GM23338 (cell line): ENCODE data around the gene TOM1L2. TPM values are rescaled to one million over a fixed set of nuclear protein-coding genes. Genes with fewer than 3 reads are reported as not detected.

ENCODE experiments used
- ATAC-seq: fragments of 200-7000 bp; cut with Tn5 transposase; 3 replicates; pipeline ENCODE4 v1.9.1; 2020
- DNase-seq: peaks from one replicate; pipeline ENCODE4 v3.0.0-alpha.2; 2015; ENCODE audit warnings: low spot score
- H2AFZ ChIP-seq: fragments of 200-600 bp; sonication (generic); 2 replicates; pipeline ENCODE4 v1.8.0; 2016; ENCODE audit warnings: antibody characterized with exemption, mild to moderate bottlenecking, moderate library complexity
- H3F3A ChIP-seq: fragments of 200-600 bp; sonication (generic); replicated peaks from 2 replicates; pipeline ENCODE4 v1.8.0; 2017; ENCODE audit warnings: antibody characterized with exemption, mixed run types, low read depth
- H3K27ac ChIP-seq: fragments of 200-600 bp; sonication (generic); 2 replicates; pipeline ENCODE4 v1.6.1; 2016; ENCODE audit warnings: low read depth
- H3K27me3 ChIP-seq: fragments of 200-600 bp; sonication (generic); 2 replicates; pipeline ENCODE4 v1.8.0; 2016; ENCODE audit warnings: mild to moderate bottlenecking, mixed run types, moderate library complexity; ENCODE audit not compliant: insufficient read depth
- H3K36me3 ChIP-seq: fragments of 200-600 bp; sonication (generic); 2 replicates; pipeline ENCODE4 v1.8.0; 2016; ENCODE audit warnings: mild to moderate bottlenecking; ENCODE audit not compliant: insufficient read depth
- H3K4me1 ChIP-seq: fragments of 200-600 bp; sonication (generic); 2 replicates; pipeline ENCODE4 v1.8.0; 2016; ENCODE audit warnings: mild to moderate bottlenecking, moderate library complexity; ENCODE audit not compliant: insufficient read depth
- H3K4me2 ChIP-seq: fragments of 200-600 bp; sonication (generic); 2 replicates; pipeline ENCODE4 v1.7.1; 2017; ENCODE audit warnings: mixed run types
- H3K4me3 ChIP-seq: fragments of 200-600 bp; sonication (generic); 2 replicates; pipeline ENCODE4 v1.6.1; 2016; ENCODE audit warnings: mixed run types
- H3K79me2 ChIP-seq: fragments of 200-600 bp; sonication (generic); replicated peaks from 2 replicates; pipeline ENCODE4 v1.8.0; 2017; ENCODE audit warnings: mild to moderate bottlenecking; ENCODE audit not compliant: insufficient read depth
- H3K9me2 ChIP-seq: fragments of 200-600 bp; sonication (generic); 2 replicates; pipeline ENCODE4 v1.8.0; 2017; ENCODE audit not compliant: insufficient read depth
- H4K20me1 ChIP-seq: fragments of 200-600 bp; sonication (generic); replicated peaks from 2 replicates; pipeline ENCODE4 v1.8.0; 2017; ENCODE audit warnings: mild to moderate bottlenecking; ENCODE audit not compliant: insufficient read depth
- H3K27ac Mint-ChIP-seq: 2 replicates; pipeline ENCODE4 v1.8.0; 2020; ENCODE audit warnings: inconsistent platforms, mild to moderate bottlenecking, moderate library complexity, mixed read lengths
- H3K27me3 Mint-ChIP-seq: 3 replicates; pipeline ENCODE4 v1.8.0; 2022; ENCODE audit warnings: low read depth, mild to moderate bottlenecking, moderate library complexity, mixed read lengths, inconsistent platforms; ENCODE audit not compliant: insufficient read depth, poor library complexity
- H3K36me3 Mint-ChIP-seq: 3 replicates; pipeline ENCODE4 v1.8.0; 2021; ENCODE audit warnings: low read depth, mild to moderate bottlenecking, inconsistent platforms, moderate library complexity, mixed read lengths
- H3K4me1 Mint-ChIP-seq: 3 replicates; pipeline ENCODE4 v1.8.0; 2020; ENCODE audit warnings: mild to moderate bottlenecking, inconsistent platforms, mixed read lengths
- H3K4me3 Mint-ChIP-seq: 3 replicates; pipeline ENCODE4 v1.8.0; 2021; ENCODE audit warnings: moderate library complexity, mild to moderate bottlenecking, inconsistent platforms, mixed read lengths
- H3K9me3 Mint-ChIP-seq: 3 replicates; pipeline ENCODE4 v1.8.0; 2020; ENCODE audit warnings: moderate library complexity, mild to moderate bottlenecking, inconsistent platforms, mixed read lengths
- CREB1 ChIP-seq: fragments of 250-450 bp; sonication (Bioruptor Pico); IDR thresholded peaks from 2 replicates; pipeline ENCODE4 v1.5.0; 2020; ENCODE audit warnings: low read depth, mild to moderate bottlenecking, moderate library complexity
- CTCF ChIP-seq, 2 experiments: fragments of 200-600 bp in 1 of 2; sonication (generic) in 1 of 2; conservative IDR thresholded peaks; 2 replicates each; pipeline versions ENCODE4 v1.5.1 to v1.6.1; 2016 to 2017; ENCODE audit warnings: antibody characterized with exemption in 2 of 2, low read depth in 2 of 2, mild to moderate bottlenecking in 2 of 2, moderate library complexity in 1 of 2
- EZH2 ChIP-seq: fragments of 200-600 bp; sonication (generic); IDR thresholded peaks from one replicate; pipeline ENCODE4 v1.8.0; 2017; ENCODE audit warnings: antibody characterized with exemption, mild to moderate bottlenecking, low read depth; ENCODE audit not compliant: unreplicated experiment
- EZH2phosphoT487 ChIP-seq: fragments of 200-600 bp; sonication (generic); IDR thresholded peaks from one replicate; pipeline ENCODE4 v1.8.1; 2018; ENCODE audit warnings: antibody characterized with exemption; ENCODE audit not compliant: unreplicated experiment
- JUNB ChIP-seq: IDR thresholded peaks from one replicate; pipeline ENCODE4 v1.6.1; 2016; ENCODE audit warnings: antibody characterized with exemption; ENCODE audit not compliant: unreplicated experiment
- NANOG ChIP-seq: IDR thresholded peaks from 2 replicates; pipeline ENCODE4 v1.6.1; 2016; ENCODE audit warnings: antibody characterized with exemption, borderline replicate concordance
- POLR2AphosphoS5 ChIP-seq: IDR thresholded peaks from 2 replicates; pipeline ENCODE4 v1.6.1; 2016; ENCODE audit warnings: antibody characterized with exemption, low read depth
- STAT1 ChIP-seq: IDR thresholded peaks from one replicate; pipeline ENCODE4 v1.6.1; 2016; ENCODE audit warnings: antibody characterized with exemption; ENCODE audit not compliant: unreplicated experiment
- ZNF114 ChIP-seq: fragments of 250-450 bp; sonication (Bioruptor Pico); IDR thresholded peaks from 2 replicates; pipeline ENCODE4 v1.5.0; 2020; ENCODE audit warnings: mild to moderate bottlenecking, moderate library complexity
- ZNF331 ChIP-seq: fragments of 250-450 bp; sonication (Bioruptor Pico); IDR thresholded peaks from 2 replicates; pipeline ENCODE4 v1.5.0; 2020; ENCODE audit warnings: low read depth, mild to moderate bottlenecking, moderate library complexity
- ZNF462 ChIP-seq: fragments of 250-450 bp; sonication (Bioruptor Pico); IDR thresholded peaks from 2 replicates; pipeline ENCODE4 v1.5.0; 2020; ENCODE audit warnings: mild to moderate bottlenecking, moderate library complexity
- polyA plus RNA-seq: library from polyadenylated mRNA; unstranded; fragments of >200 nt; fragmentation: Nextera tagmentation; extraction: Ambion mirVana; gene quantifications from 2 replicates; pipeline ENCODE4 v1.2.1, GENCODE V29; 2016
- total RNA-seq: library from RNA; depleted of rRNA; stranded (reverse); fragments of >200 nt; shearing (Covaris generic); gene quantifications from 2 replicates; pipeline ENCODE4 v1.2.3, GENCODE V29; 2014
- TF ChIP-seq, protein P1 (sequence below): IDR thresholded peaks from 2 replicates; pipeline ENCODE4 v1.6.1; 2016; ENCODE audit warnings: antibody characterized with exemption
- TF ChIP-seq, protein P2 (sequence below): IDR thresholded peaks from one replicate; pipeline ENCODE4 v1.6.1; 2018; ENCODE audit warnings: antibody characterized with exemption; ENCODE audit not compliant: unreplicated experiment

Gene TOM1L2
- total and polyA plus RNA-seq, 2 experiments from 2014 or later = 3.3 TPM

GRCh38 chr17:18014006-18014405 is 41.8 kb upstream of the TOM1L2 start:
- H3K4me1 Mint-ChIP-seq = no peaks in the 10 kb centered on the region
- Histone ChIP-seq H3K27me3 (no peaks in the 10 kb centered on the region), H4K20me1 (peaks cover 5% of the 10 kb centered on the region; the same call in 1 of the 2 replicates), H3K9me2 (no peaks in the 10 kb centered on the region), H3F3A (no peaks in the 10 kb centered on the region), H2AFZ (no peak overlapping the region), H3K4me3 (no peak overlapping the region), H3K36me3 (no peaks in the 10 kb centered on the region), H3K4me2 (no peak overlapping the region), H3K4me1 (no peaks in the 10 kb centered on the region), H3K27ac (no peak overlapping the region), H3K79me2 (no peaks in the 10 kb centered on the region)
- H3K36me3 Mint-ChIP-seq = no peaks in the 10 kb centered on the region
- no peak for TF ChIP-seq CTCF (conservative IDR thresholded peaks at IDR 0.05; ENCODE audit: low read depth in 2 of 2)
- TF ChIP-seq JUNB = no peak
- no peak for TF ChIP-seq EZH2phosphoT487
- no peak for TF ChIP-seq NANOG
- no peak for TF ChIP-seq ZNF114 (CRISPR knock-in tag)
- TF ChIP-seq EZH2 = no peak
- TF ChIP-seq, protein P1, sequence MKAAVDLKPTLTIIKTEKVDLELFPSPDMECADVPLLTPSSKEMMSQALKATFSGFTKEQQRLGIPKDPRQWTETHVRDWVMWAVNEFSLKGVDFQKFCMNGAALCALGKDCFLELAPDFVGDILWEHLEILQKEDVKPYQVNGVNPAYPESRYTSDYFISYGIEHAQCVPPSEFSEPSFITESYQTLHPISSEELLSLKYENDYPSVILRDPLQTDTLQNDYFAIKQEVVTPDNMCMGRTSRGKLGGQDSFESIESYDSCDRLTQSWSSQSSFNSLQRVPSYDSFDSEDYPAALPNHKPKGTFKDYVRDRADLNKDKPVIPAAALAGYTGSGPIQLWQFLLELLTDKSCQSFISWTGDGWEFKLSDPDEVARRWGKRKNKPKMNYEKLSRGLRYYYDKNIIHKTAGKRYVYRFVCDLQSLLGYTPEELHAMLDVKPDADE = no peak
- no peak for TF ChIP-seq CREB1 (CRISPR knock-in tag)
- no peak for TF ChIP-seq ZNF331
- TF ChIP-seq POLR2AphosphoS5 = no peak
- TF ChIP-seq, protein P2, sequence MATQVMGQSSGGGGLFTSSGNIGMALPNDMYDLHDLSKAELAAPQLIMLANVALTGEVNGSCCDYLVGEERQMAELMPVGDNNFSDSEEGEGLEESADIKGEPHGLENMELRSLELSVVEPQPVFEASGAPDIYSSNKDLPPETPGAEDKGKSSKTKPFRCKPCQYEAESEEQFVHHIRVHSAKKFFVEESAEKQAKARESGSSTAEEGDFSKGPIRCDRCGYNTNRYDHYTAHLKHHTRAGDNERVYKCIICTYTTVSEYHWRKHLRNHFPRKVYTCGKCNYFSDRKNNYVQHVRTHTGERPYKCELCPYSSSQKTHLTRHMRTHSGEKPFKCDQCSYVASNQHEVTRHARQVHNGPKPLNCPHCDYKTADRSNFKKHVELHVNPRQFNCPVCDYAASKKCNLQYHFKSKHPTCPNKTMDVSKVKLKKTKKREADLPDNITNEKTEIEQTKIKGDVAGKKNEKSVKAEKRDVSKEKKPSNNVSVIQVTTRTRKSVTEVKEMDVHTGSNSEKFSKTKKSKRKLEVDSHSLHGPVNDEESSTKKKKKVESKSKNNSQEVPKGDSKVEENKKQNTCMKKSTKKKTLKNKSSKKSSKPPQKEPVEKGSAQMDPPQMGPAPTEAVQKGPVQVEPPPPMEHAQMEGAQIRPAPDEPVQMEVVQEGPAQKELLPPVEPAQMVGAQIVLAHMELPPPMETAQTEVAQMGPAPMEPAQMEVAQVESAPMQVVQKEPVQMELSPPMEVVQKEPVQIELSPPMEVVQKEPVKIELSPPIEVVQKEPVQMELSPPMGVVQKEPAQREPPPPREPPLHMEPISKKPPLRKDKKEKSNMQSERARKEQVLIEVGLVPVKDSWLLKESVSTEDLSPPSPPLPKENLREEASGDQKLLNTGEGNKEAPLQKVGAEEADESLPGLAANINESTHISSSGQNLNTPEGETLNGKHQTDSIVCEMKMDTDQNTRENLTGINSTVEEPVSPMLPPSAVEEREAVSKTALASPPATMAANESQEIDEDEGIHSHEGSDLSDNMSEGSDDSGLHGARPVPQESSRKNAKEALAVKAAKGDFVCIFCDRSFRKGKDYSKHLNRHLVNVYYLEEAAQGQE = no peak
- TF ChIP-seq ZNF462 = no peak
- TF ChIP-seq STAT1 = no peak
- ATAC-seq (no peak), DNase-seq (no peak)
- peaks cover 3% of the 10 kb centered on the region; the same call in 1 of the 3 replicates for H3K9me3 Mint-ChIP-seq
- peaks cover 9% of the 10 kb centered on the region for H3K27me3 Mint-ChIP-seq
- H3K27ac Mint-ChIP-seq = no peak overlapping the region
- H3K4me3 Mint-ChIP-seq = no peak overlapping the region
